22Rv1 (cell line): Measurements from ENCODE around the gene KIR2DL4.
"Not testable (repeated sequence)": the region's sequence is repeated elsewhere in the genome, so short reads cannot be mapped to it uniquely, and the experiment has no call there.

Source experiments
- H3K27ac ChIP-seq: fragments of 450-650 bp; 2 replicates; pipeline ENCODE4 v1.5.1; 2017
- CTCF ChIP-seq: fragments of 450-650 bp; IDR thresholded peaks from 2 replicates; pipeline ENCODE4 v1.5.1; 2017; ENCODE audit warnings: mild to moderate bottlenecking
- ZFX ChIP-seq: fragments of 450-650 bp; IDR thresholded peaks from 2 replicates; pipeline ENCODE4 v1.6.1; 2017; ENCODE audit warnings: antibody characterized with exemption, borderline replicate concordance

KIR2DL4 gene

GRCh38 chr19:54851353-54851752, 47.9 kb downstream of the KIR2DL4 start:
- TF ChIP-seq ZFX: no peak
- TF ChIP-seq CTCF: no peak
- H3K27ac ChIP-seq: no peak overlapping the region

GRCh38 chr19:54855241-54855640, 51.8 kb downstream of the KIR2DL4 start:
- not testable (repeated sequence) for H3K27ac ChIP-seq

GRCh38 chr19:54858476-54858875, 55.1 kb downstream of the KIR2DL4 start:
- H3K27ac ChIP-seq: not testable (repeated sequence)

GRCh38 chr19:54859421-54859820, 56.0 kb downstream of the KIR2DL4 start:
- H3K27ac ChIP-seq: not testable (repeated sequence)

- not testable (repeated sequence) for H3K27ac ChIP-seq
Observed at GRCh38 chr19:54863459-54863858, 60.0 kb downstream of the KIR2DL4 start.
